ENCODE data around the gene GSTA4. TPM values are rescaled to one million over a fixed set of nuclear protein-coding genes. Genes with fewer than 3 reads are reported as not detected.

The GSTA4 gene
- total RNA-seq, 1 experiment from 2014 or later = 5.3 TPM

DNA sequence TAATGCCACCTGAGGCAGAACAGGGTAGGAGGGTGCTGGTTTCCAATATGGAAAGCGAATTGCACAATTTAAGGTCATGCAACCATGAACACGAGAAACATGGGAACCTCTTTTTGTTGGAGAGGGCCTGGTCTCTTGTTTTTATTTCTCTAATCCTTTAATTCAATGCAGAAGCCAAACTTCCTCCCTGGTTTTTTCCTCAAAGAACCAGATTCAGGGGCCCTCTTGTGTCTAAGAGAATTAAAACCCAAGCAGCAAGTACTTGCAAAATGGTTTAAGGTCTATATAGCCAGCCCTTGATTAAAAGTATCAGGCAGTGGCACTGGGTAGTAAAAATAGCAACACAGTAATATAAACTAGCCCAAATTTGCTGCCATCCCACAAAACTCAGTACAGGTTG lies 19.5 kb downstream of the GSTA4 start:
- Mint-ChIP-seq H3K9me3 (ENCODE audit: unreplicated experiment) (no peaks in the 10 kb centered on the region), H3K27ac (ENCODE audit: low read depth, unreplicated experiment) (no peak overlapping the region), H3K27me3 (ENCODE audit: insufficient read depth, unreplicated experiment) (no peaks in the 10 kb centered on the region), H3K36me3 (ENCODE audit: insufficient read depth, unreplicated experiment) (peaks cover 5% of the 10 kb centered on the region), H3K4me3 (ENCODE audit: unreplicated experiment) (no peak overlapping the region), H3K4me1 (ENCODE audit: insufficient read depth, unreplicated experiment) (no peaks in the 10 kb centered on the region)
- BruUV-seq (replicated peaks) = no TSS peak
- ChIA-PET POLR2A (interaction anchor here (0.6 kb wide), 1 partner anchor 18 kb away, joined by 3 read pairs; no protein-coding TSS in a partner anchor), CTCF (no interaction called here)
- DNase-seq (ENCODE audit: unreplicated experiment) = no peak
- intact Hi-C loops (cut with micrococcal nuclease) = no loop called here
- TF ChIP-seq, protein P1, sequence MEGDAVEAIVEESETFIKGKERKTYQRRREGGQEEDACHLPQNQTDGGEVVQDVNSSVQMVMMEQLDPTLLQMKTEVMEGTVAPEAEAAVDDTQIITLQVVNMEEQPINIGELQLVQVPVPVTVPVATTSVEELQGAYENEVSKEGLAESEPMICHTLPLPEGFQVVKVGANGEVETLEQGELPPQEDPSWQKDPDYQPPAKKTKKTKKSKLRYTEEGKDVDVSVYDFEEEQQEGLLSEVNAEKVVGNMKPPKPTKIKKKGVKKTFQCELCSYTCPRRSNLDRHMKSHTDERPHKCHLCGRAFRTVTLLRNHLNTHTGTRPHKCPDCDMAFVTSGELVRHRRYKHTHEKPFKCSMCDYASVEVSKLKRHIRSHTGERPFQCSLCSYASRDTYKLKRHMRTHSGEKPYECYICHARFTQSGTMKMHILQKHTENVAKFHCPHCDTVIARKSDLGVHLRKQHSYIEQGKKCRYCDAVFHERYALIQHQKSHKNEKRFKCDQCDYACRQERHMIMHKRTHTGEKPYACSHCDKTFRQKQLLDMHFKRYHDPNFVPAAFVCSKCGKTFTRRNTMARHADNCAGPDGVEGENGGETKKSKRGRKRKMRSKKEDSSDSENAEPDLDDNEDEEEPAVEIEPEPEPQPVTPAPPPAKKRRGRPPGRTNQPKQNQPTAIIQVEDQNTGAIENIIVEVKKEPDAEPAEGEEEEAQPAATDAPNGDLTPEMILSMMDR (IDR thresholded peaks at IDR 0.05; ENCODE audit: unreplicated experiment) = no peak

DNA sequence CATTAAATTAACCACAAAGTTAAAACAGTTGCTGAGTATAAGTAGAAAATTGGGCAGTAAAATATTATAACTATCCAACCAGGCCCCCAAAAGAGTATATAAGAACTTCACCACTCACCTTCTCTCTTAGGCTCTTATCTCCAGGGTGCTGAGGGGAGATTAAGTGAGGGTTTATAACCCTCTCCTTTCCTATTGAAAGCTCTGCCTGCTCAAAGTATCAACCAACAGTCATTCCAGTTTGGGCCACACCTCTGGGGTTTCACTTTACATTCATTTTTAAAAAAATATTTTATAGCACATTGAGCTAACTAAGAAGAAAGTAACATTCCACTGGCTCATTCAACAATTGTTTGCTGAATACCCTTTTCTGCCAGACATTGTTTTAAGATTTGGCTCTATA lies 22.1 kb downstream of the GSTA4 start:
- ChIA-PET CTCF (no interaction called here), POLR2A (no interaction called here)
- no peaks in the 10 kb centered on the region for H3K27me3 Mint-ChIP-seq (ENCODE audit: insufficient read depth, unreplicated experiment)
- no peak for DNase-seq (ENCODE audit: unreplicated experiment)
- H3K4me1 Mint-ChIP-seq (ENCODE audit: insufficient read depth, unreplicated experiment) = no peaks in the 10 kb centered on the region
- H3K27ac Mint-ChIP-seq (ENCODE audit: low read depth, unreplicated experiment) = no peak overlapping the region
- peaks cover 5% of the 10 kb centered on the region for H3K36me3 Mint-ChIP-seq (ENCODE audit: insufficient read depth, unreplicated experiment)
- no peak overlapping the region for H3K4me3 Mint-ChIP-seq (ENCODE audit: unreplicated experiment)
- BruUV-seq (replicated peaks) = no TSS peak
- no peaks in the 10 kb centered on the region for H3K9me3 Mint-ChIP-seq (ENCODE audit: unreplicated experiment)
- TF ChIP-seq, protein P1 (IDR thresholded peaks at IDR 0.05; ENCODE audit: unreplicated experiment) = no peak
- intact Hi-C loops (cut with micrococcal nuclease) = no loop called here

DNA sequence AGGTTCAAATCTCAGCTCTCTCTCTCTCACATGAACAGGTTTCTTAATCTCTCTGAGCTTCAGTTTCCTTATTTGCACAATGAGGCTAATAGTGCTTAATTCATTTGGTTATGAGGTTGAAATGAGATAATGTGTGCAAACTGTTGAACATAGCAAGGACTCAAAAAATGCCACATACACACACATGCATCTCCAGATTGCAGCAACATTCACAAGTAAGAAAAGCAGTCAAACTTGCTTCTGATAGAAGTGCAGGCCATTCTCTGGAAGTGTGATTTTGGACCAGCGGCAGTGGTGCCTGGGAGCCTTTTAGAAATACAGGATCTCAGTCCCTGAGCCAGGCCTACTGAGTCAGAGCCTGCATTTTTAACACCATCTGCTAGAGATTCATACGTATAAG lies 25.7 kb downstream of the GSTA4 start:
- intact Hi-C loops (cut with micrococcal nuclease) = no loop called here
- CTCF ChIA-PET = interaction anchor here (0.6 to 1.7 kb wide), 3 partner anchors 10 to 616 kb away, joined by 3 to 4 read pairs (median 4); no protein-coding TSS in a partner anchor
- TF ChIP-seq, protein P1 (IDR thresholded peaks at IDR 0.05; ENCODE audit: unreplicated experiment) = no peak

DNA sequence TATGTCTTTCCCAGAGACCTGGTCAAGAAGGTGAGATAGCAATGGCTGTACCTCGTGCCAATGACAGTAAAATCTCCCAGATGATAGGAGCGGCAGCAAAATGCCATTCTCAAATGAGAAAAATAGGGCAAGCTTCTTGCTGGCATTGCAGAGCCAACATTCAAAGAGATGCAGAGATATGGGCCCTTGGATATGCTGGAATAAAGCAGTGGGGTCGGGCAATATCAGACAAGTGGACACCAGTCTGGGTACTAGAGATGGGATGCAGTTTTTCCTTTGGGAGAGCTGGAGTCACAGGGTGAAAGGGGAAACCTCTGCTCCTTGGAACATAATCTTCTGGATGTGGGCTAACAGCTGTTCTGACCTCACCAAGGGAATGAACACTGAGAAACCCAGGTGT lies 29.0 kb downstream of the GSTA4 start:
- H3K27ac Mint-ChIP-seq (ENCODE audit: low read depth, unreplicated experiment) = no peak overlapping the region
- no peak for DNase-seq (ENCODE audit: unreplicated experiment)
- no peaks in the 10 kb centered on the region for H3K4me1 Mint-ChIP-seq (ENCODE audit: insufficient read depth, unreplicated experiment)
- ChIA-PET POLR2A (interaction anchor here (0.6 to 0.8 kb wide), 3 partner anchors 24 to 47 kb away, joined by 3 to 4 read pairs (median 3); no protein-coding TSS in a partner anchor), CTCF (interaction anchor here (0.6 to 0.8 kb wide), 2 partner anchors 23 to 28 kb away, joined by 3 to 4 read pairs; no protein-coding TSS in a partner anchor)
- no peak overlapping the region for H3K4me3 Mint-ChIP-seq (ENCODE audit: unreplicated experiment)
- TF ChIP-seq, protein P1 (IDR thresholded peaks at IDR 0.05; ENCODE audit: unreplicated experiment) = no peak
- intact Hi-C loops (cut with micrococcal nuclease) = no loop called here
- no peaks in the 10 kb centered on the region for H3K36me3 Mint-ChIP-seq (ENCODE audit: insufficient read depth, unreplicated experiment)
- no peaks in the 10 kb centered on the region for H3K9me3 Mint-ChIP-seq (ENCODE audit: unreplicated experiment)
- H3K27me3 Mint-ChIP-seq (ENCODE audit: insufficient read depth, unreplicated experiment) = no peaks in the 10 kb centered on the region
- BruUV-seq (replicated peaks) = no TSS peak

More for the DNA sequence above, 25.7 kb downstream of the GSTA4 start:
- no peak overlapping the region for H3K27ac Mint-ChIP-seq (ENCODE audit: low read depth, unreplicated experiment)
- peaks cover 5% of the 10 kb centered on the region for H3K36me3 Mint-ChIP-seq (ENCODE audit: insufficient read depth, unreplicated experiment)
- BruUV-seq (replicated peaks) = no TSS peak
- no peaks in the 10 kb centered on the region for H3K9me3 Mint-ChIP-seq (ENCODE audit: unreplicated experiment)
- H3K27me3 Mint-ChIP-seq (ENCODE audit: insufficient read depth, unreplicated experiment) = no peaks in the 10 kb centered on the region
- POLR2A ChIA-PET = interaction anchor here (2.6 kb wide), 1 partner anchor 10 kb away, joined by 8 read pairs; no protein-coding TSS in a partner anchor
- DNase-seq (ENCODE audit: unreplicated experiment) = no peak
- H3K4me1 Mint-ChIP-seq (ENCODE audit: insufficient read depth, unreplicated experiment) = no peaks in the 10 kb centered on the region
- no peak overlapping the region for H3K4me3 Mint-ChIP-seq (ENCODE audit: unreplicated experiment)
